GM21576 (cell line): Measurements from ENCODE around the gene KRTAP20-4.

Experiments used
- ATAC-seq: cut with Tn5 transposase; IDR thresholded peaks from one replicate; pipeline ENCODE4 v1.9.1; 2021; ENCODE audit warnings: mild to moderate bottlenecking, moderate library complexity; ENCODE audit not compliant: unreplicated experiment

Gene KRTAP20-4

DNA sequence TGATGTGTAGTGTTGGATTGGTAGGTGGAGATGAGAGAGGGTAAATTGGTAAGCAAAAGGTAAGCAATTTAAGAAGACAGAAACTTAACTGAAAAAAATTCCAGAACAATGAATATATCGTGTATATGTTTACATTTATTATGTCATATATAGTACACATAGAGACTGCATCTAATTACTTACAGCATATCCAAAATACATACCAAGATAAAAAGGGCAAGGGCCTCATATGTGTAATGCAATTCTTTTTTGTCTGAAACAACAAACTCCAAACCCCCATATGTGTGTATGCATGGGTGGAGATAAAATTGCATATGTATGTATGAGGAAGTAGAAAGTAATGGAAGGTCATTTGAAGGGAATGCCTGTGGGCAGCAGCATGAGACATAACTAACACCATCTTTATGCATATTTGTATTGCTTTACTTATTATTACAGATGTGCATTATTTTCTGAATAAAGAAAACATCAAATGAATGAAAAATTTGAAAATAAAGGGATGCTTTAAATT is 26.5 kb downstream of the KRTAP20-4 start:
- ATAC-seq, result no peak

DNA sequence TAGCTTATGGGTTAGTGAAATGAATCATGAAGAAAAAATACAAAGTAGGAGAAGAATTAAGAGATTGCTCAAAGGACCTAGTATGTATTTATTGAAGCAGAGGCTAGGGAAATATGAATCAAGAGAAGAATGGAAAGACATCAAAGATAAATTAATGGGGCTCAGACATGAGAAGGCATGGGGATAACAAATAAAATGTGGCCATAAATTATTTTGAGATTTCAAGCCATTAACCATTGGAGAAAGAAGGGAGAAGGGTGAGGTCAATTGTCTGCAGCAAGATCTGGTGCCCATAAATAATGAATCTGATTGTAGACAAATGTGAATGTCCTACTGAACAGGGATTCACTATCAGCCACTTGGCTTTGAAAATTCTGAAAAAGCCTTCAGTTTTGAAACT is 32.5 kb downstream of the KRTAP20-4 start:
- no peak for ATAC-seq

DNA sequence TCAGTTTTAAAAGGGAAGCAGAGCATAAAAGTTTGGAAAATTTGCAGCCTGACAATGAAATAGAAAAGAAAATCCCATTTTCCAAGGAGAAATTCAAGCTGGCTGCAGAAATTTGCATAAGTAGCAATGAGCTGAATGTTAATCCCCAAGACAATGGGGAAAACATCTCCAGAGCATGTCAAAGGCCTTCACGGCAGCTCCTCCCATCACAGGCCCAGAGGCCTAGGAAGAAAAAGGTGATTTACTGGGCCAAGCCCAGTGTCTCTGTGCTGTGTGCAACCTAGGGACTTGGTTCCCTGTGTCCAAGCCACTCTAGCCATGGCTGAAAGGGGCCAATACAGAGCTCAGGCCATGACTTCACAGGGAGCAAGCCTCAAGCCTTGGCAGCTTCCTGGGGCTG is 48.3 kb downstream of the KRTAP20-4 start:
- no peak for ATAC-seq
